Colonic mucosa (tissue), 4 donors: Measurements from ENCODE around the gene AGAP1. TPM values are rescaled to one million over a fixed set of nuclear protein-coding genes. Genes with fewer than 3 reads are reported as not detected.

Source experiments
- DNase-seq: peaks from one replicate; pipeline ENCODE4 v3.0.0-alpha.2; 2020
- H3K27ac ChIP-seq: fragments of 200-600 bp; one replicate; pipeline ENCODE4 v1.8.0; 2021
- H3K27me3 ChIP-seq: fragments of 200-600 bp; one replicate; pipeline ENCODE4 v1.8.0; 2021
- H3K36me3 ChIP-seq: fragments of 200-600 bp; one replicate; pipeline ENCODE4 v1.8.0; 2021
- H3K4me1 ChIP-seq: fragments of 200-600 bp; one replicate; pipeline ENCODE4 v1.8.0; 2021; ENCODE audit warnings: mild to moderate bottlenecking
- H3K4me3 ChIP-seq: fragments of 200-600 bp; one replicate; pipeline ENCODE4 v1.8.0; 2021
- H3K9ac ChIP-seq, 2 donors: one replicate each; pipeline ENCODE4 v1.7.0; 2013; ENCODE audit warnings: control low read depth in 2 of 2, low read depth in 2 of 2, low read length in 2 of 2
- H3K9me3 ChIP-seq: fragments of 200-600 bp; one replicate; pipeline ENCODE4 v1.8.0; 2021
- intact Hi-C: fragments of 100-400 bp; cut with DNase I; formaldehyde crosslinking; loops from one replicate; pipeline ENCODE4 v1.14.1; 2022
- total RNA-seq, 2 donors: library from RNA; stranded (reverse); fragmentation: NEBNext Ultra II Directional in 1 of 2; extraction: Animal tissue kit (Norgen Biotek cat#: 25700) in 1 of 2; gene quantifications; one replicate each; pipeline ENCODE4 v1.2.1, GENCODE V29; 2021
- TF ChIP-seq, protein P1 (sequence below): fragments of 200-600 bp; IDR thresholded peaks from one replicate; pipeline ENCODE4 v1.8.0; 2022; ENCODE audit warnings: antibody characterized with exemption, mild to moderate bottlenecking
- donor health status: healthy.
- donor health status: DM: no; HTN: no; CAD: no.
- donor health status: DM: no; HTN: no; CAD: no.

The AGAP1 gene
- total RNA-seq, 2 donors from 2014 or later: 62.1 to 62.9 TPM

DNA sequence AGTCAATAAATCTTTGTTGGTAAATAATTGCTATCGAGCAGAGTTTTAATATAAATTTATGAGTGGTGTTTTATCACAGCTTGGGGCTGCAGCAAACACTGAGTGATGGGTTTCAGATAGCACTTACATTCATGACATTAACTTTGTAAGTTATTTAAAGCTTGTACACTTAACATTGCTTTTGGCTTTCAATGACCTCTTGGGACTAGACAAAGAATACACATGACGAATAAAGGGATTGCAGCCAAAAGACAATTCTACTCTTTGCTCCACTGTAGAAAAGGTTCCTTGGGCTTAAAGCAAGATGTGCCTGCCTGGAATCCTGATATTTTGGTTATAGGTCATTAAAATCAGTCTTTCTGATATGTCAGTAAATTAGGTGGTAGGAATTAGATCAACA is 374.8 kb downstream of the AGAP1 start:
- no peak overlapping the region for H3K9ac ChIP-seq
- H3K36me3 ChIP-seq: no peaks in the 10 kb centered on the region
- intact Hi-C loops: no loop called here
- no peaks in the 10 kb centered on the region for H3K4me1 ChIP-seq
- no peak overlapping the region for H3K27ac ChIP-seq
- H3K9me3 ChIP-seq: no peaks in the 10 kb centered on the region
- no peak for DNase-seq
- no peaks in the 10 kb centered on the region for H3K27me3 ChIP-seq
- TF ChIP-seq, protein P1, sequence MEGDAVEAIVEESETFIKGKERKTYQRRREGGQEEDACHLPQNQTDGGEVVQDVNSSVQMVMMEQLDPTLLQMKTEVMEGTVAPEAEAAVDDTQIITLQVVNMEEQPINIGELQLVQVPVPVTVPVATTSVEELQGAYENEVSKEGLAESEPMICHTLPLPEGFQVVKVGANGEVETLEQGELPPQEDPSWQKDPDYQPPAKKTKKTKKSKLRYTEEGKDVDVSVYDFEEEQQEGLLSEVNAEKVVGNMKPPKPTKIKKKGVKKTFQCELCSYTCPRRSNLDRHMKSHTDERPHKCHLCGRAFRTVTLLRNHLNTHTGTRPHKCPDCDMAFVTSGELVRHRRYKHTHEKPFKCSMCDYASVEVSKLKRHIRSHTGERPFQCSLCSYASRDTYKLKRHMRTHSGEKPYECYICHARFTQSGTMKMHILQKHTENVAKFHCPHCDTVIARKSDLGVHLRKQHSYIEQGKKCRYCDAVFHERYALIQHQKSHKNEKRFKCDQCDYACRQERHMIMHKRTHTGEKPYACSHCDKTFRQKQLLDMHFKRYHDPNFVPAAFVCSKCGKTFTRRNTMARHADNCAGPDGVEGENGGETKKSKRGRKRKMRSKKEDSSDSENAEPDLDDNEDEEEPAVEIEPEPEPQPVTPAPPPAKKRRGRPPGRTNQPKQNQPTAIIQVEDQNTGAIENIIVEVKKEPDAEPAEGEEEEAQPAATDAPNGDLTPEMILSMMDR: no peak
- H3K4me3 ChIP-seq: no peak overlapping the region

DNA sequence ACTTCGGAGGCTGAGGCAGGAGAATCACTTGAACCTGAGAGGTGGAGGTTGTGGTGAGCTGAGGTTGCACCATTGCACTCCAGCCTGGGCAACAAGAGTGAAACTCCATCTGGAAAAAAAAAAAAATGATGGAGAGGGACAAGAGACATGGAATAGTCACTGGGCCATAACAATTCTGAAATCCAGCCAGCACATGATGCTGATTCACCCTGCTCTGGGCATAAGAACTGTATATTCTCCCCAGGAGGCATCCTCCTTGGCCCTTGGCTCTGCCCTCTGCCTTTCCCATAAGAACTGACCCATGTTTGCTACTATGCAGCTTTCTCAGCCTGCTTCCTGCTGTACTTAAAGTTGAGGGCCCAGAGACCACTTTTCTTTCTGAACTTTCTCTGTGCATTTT is 376.7 kb downstream of the AGAP1 start:
- no peaks in the 10 kb centered on the region for H3K36me3 ChIP-seq
- no peak overlapping the region for H3K27ac ChIP-seq
- H3K9me3 ChIP-seq: no peaks in the 10 kb centered on the region
- H3K9ac ChIP-seq: no peak overlapping the region
- no peaks in the 10 kb centered on the region for H3K4me1 ChIP-seq
- intact Hi-C loops: no loop called here
- no peak for DNase-seq
- TF ChIP-seq, protein P1: no peak
- no peak overlapping the region for H3K4me3 ChIP-seq
- no peaks in the 10 kb centered on the region for H3K27me3 ChIP-seq

DNA sequence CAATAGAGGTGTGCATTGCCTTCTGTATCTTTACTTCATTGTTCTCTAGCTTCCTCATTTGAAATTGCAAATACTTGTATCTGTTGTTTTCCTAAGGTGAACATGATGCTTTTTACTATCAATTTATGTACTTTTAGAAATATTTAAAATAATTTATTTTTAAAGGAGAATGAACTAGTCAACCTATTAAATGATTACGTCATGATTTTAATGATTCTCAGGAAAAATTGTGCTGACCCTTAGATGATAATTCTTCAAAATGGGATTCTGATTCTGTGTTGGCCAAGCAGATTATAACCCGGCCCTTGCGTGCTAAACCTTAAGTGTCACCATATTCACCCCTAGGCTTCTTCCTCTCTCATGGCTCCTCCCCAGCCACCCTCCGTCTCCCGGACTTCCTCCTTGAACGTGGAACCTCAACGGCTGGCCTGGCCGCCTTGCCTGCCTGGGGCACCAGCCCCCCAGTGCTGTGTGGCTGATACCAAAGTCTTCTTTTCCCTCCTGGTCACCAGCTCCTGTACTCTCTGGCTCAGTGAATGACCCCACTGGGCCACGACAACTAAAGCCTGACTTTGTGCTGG is 382.3 kb downstream of the AGAP1 start:
- Histone ChIP-seq H3K36me3 (no peaks in the 10 kb centered on the region), H3K27ac (no peak overlapping the region), H3K4me1 (no peaks in the 10 kb centered on the region), H3K9me3 (no peaks in the 10 kb centered on the region), H3K9ac (no peak overlapping the region), H3K4me3 (no peak overlapping the region), H3K27me3 (no peaks in the 10 kb centered on the region)
- TF ChIP-seq, protein P1: no peak
- intact Hi-C loops: no loop called here
- DNase-seq: no peak

DNA sequence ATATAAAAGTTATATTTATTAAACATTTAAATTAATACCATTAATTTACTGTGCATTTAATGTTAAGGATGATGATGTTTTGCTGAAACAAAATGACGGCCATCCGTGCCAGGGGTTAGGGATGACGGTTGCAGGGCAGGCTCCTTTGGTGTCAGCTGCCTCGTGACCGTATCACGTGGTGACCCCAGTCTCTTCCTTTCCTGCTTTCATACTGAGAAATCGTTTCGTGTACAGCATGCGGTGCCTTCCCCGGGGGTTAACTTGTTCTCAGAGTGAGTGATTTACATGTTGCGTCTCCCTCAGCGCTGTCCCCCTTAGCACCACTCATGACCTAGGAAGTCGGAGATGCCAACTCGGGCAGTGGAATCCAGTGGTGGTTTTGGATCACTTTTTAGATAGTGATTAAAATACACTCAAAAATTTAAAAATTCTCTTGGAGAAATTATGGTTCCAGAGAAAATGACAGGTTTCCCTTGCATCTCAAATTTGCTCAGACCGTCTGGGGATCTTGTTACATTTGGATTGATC is 383.5 kb downstream of the AGAP1 start:
- no peaks in the 10 kb centered on the region for H3K27me3 ChIP-seq
- H3K9me3 ChIP-seq: no peaks in the 10 kb centered on the region
- TF ChIP-seq, protein P1: no peak
- DNase-seq: no peak
- no peak overlapping the region for H3K4me3 ChIP-seq
- H3K27ac ChIP-seq: no peak overlapping the region
- no peaks in the 10 kb centered on the region for H3K4me1 ChIP-seq
- intact Hi-C loops: no loop called here
- H3K9ac ChIP-seq: no peak overlapping the region
- H3K36me3 ChIP-seq: no peaks in the 10 kb centered on the region

DNA sequence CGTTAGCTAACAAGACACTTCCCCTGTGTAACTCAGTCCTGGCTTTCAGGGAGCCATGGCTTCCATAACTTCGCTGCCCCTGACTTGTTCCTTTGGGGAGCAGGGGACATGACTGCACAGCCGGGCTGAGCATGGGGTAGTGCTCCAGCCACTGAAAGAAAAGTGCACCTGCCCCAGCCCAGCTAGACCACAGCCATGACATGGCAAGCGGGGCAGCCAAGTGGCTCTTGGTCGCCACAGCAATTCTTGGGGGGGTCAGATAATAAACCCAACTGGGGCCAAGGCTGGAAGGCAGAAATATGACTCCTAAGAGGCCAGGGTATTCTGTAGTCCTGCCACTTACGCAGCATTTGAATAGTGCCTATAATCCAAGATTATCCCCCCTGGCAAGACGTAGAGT is 385.3 kb downstream of the AGAP1 start:
- no peak overlapping the region for H3K9ac ChIP-seq
- no peaks in the 10 kb centered on the region for H3K9me3 ChIP-seq
- TF ChIP-seq, protein P1: no peak
- no peaks in the 10 kb centered on the region for H3K27me3 ChIP-seq
- H3K4me3 ChIP-seq: no peak overlapping the region
- H3K27ac ChIP-seq: no peak overlapping the region
- intact Hi-C loops: no loop called here
- DNase-seq: no peak
- no peaks in the 10 kb centered on the region for H3K4me1 ChIP-seq
- no peaks in the 10 kb centered on the region for H3K36me3 ChIP-seq
